NB4 (cell line): ENCODE measurements around the gene CBLB.

ENCODE experiments used
- DNase-seq: peaks from one replicate; pipeline ENCODE4 v3.0.0; 2010; ENCODE audit warnings: low read depth
- H3K4me3 ChIP-seq: one replicate; pipeline ENCODE4 v1.5.1; 2011; ENCODE audit warnings: mild to moderate bottlenecking, low read depth, low read length, moderate library complexity
- CTCF ChIP-seq: IDR thresholded peaks from one replicate; pipeline ENCODE4 v1.5.1; 2012; ENCODE audit warnings: low read depth, low read length
- MYC ChIP-seq: IDR thresholded peaks from 2 replicates; pipeline ENCODE4 v1.6.1; 2011; ENCODE audit warnings: low read depth, low read length
- POLR2A ChIP-seq: IDR thresholded peaks from 2 replicates; pipeline ENCODE4 v1.6.1; 2011; ENCODE audit warnings: mild to moderate bottlenecking; ENCODE audit not compliant: insufficient read length; ENCODE audit errors: extremely low read depth
- TF ChIP-seq, protein P1 (sequence below): IDR thresholded peaks from 2 replicates; pipeline ENCODE4 v1.6.1; 2011; ENCODE audit warnings: low read depth, low read length

The CBLB gene

GRCh38 chr3:105771392-105771791 is 97.4 kb downstream of the CBLB start:
- no peak for TF ChIP-seq CTCF
- TF ChIP-seq, protein P1, sequence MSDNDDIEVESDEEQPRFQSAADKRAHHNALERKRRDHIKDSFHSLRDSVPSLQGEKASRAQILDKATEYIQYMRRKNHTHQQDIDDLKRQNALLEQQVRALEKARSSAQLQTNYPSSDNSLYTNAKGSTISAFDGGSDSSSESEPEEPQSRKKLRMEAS = no peak
- peak; percentile 2 for DNase-seq
- H3K4me3 ChIP-seq = no peak overlapping the region

GRCh38 chr3:105770410-105770809 is 98.4 kb downstream of the CBLB start:
- no peak overlapping the region for H3K4me3 ChIP-seq
- no peak for TF ChIP-seq MYC
- TF ChIP-seq, protein P1 = no peak
- TF ChIP-seq CTCF = no peak
- no peak for TF ChIP-seq POLR2A
- no peak for DNase-seq

DNA sequence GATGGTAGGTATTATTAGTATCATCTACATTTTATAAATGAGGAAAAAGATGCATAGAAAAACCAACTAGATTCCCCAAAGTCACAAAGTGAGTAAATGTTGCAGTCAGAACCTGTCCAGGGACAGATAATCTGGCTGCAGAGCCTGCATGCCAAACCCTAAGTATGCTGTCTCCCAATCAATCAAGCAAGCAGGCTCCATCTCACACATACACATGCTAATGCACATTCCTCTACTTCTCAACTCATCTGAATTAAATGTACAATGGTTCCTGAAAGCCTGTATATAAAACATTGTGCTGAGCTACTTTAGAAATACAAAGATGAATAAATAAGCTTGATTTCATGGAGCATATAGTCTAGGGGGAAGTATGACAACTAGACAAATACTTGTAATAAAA is 101.0 kb downstream of the CBLB start:
- no peak overlapping the region for H3K4me3 ChIP-seq
- TF ChIP-seq MYC (no peak), POLR2A (no peak), CTCF (no peak)
- TF ChIP-seq, protein P1 = no peak
- no peak for DNase-seq

GRCh38 chr3:105767216-105767615 is 101.6 kb downstream of the CBLB start:
- DNase-seq = no peak
- no peak overlapping the region for H3K4me3 ChIP-seq
- TF ChIP-seq POLR2A (no peak), CTCF (no peak), MYC (no peak)
- TF ChIP-seq, protein P1 = no peak

DNA sequence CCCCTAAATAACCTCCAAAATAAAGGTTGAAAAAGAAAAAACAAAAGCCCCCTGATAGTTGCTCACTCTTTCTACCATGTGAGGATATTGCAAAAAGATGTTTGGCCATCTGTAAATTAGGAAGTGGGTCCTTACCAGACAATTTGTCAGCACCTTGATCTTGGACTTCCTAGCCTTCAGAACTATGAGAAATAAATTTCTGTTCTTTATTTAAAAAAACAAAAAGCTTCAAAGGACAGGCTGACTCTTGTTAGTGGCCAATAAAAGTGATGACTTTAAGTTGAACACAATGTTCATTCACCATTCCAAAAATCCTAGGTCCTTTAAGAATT is 103.5 kb downstream of the CBLB start:
- H3K4me3 ChIP-seq = no peak overlapping the region
- no peak for DNase-seq
- TF ChIP-seq POLR2A (no peak), CTCF (no peak), MYC (no peak)
- TF ChIP-seq, protein P1 = no peak

DNA sequence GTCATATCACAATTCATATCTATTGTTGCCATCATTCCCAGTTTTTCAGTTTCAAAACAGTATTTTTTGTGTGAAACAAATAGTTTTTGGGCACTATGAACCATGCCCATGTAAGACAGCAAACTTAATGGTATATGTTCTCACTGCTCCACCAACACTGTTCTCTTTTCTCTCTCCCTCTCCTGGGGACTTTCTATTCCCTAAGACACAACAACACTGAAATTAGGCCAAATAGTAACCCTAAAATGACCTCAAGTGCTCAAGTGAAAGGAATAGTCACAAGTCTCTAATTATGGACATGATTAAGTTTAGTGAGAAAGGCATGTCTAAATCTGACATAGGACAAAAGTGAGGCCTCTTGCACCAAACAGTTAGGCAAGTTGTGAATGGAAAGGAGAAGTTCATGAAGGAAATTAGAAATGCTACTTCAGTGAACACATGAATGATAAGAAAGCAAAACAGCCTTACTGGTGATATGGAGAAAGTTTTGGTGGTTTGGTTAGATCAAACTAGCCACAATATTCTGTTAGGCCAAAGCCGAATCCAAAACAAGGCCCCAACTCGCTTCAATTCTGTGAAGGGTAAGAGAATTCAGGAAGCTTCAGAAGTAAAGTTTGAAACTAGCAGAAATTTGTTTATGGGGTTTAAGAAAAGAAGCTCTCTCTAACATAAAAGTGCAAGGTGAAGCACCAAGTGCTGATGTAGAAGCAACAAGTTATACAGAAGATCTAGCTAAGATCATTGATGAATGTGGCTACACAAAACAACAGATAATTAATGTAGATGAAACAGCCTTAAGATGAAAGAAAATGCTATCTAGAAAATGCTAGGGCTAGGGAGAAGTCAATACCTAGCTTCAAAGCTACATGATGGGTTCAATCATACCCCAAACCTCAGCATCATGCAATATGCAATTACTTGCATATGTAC is 104.2 kb downstream of the CBLB start:
- DNase-seq = no peak
- TF ChIP-seq CTCF (no peak), MYC (no peak), POLR2A (no peak)
- TF ChIP-seq, protein P1 = no peak
- no peak overlapping the region for H3K4me3 ChIP-seq
